K562 (cell line): ENCODE measurements around the gene ANKLE1. TPM values are rescaled to one million over a fixed set of nuclear protein-coding genes. Genes with fewer than 3 reads are reported as not detected.
A peak's percentile ranks its signal among the peaks of the same experiment; 100 is the strongest.

Experiments
- CREM ChIP-seq: IDR thresholded peaks from 2 replicates; pipeline ENCODE4 v1.6.1; 2014; ENCODE audit warnings: antibody characterized with exemption, low read depth
- ERF ChIP-seq: fragments of 450-650 bp; formaldehyde crosslinking; IDR thresholded peaks from 2 replicates; pipeline ENCODE4 v1.4.0; 2020; ENCODE audit warnings: mild to moderate bottlenecking, mixed read lengths
- GABPA ChIP-seq: fragments of 200-800 bp; sonication (Bioruptor generic); conservative IDR thresholded peaks from 2 replicates; pipeline ENCODE4 v1.6.1; 2016; ENCODE audit warnings: low read depth, missing genetic modification characterization, missing compliant biosample characterization
- GATA2 ChIP-seq: sonication (generic); formaldehyde crosslinking; IDR thresholded peaks from 2 replicates; pipeline ENCODE4 v1.4.0; 2020; ENCODE audit warnings: mild to moderate bottlenecking, missing genetic modification reagents
- GATAD2B ChIP-seq: fragments of 450-650 bp; IDR thresholded peaks from 2 replicates; pipeline ENCODE4 v1.6.1; 2017; ENCODE audit warnings: mild to moderate bottlenecking, borderline replicate concordance
- HDAC8 ChIP-seq: fragments of 450-650 bp; IDR thresholded peaks from 2 replicates; pipeline ENCODE4 v1.6.1; 2016; ENCODE audit warnings: mild to moderate bottlenecking, missing genetic modification characterization, moderate library complexity, missing compliant biosample characterization
- HES1 ChIP-seq: fragments of 450-650 bp; IDR thresholded peaks from 2 replicates; pipeline ENCODE4 v1.6.1; 2016; ENCODE audit warnings: low read depth, mild to moderate bottlenecking, moderate library complexity
- NFE2L1 ChIP-seq: fragments of 450-650 bp; IDR thresholded peaks from 2 replicates; pipeline ENCODE4 v1.6.1; 2016; ENCODE audit warnings: missing genetic modification characterization, low read depth, mild to moderate bottlenecking, missing compliant biosample characterization, moderate library complexity, borderline replicate concordance
- NFIC ChIP-seq: fragments of 450-650 bp; IDR thresholded peaks from 2 replicates; pipeline ENCODE4 v1.6.1; 2017; ENCODE audit warnings: mild to moderate bottlenecking, inconsistent platforms
- NRF1 ChIP-seq, 2 experiments: fragments of 450-650 bp; IDR thresholded peaks in 1 of 2; conservative IDR thresholded peaks in 1 of 2; 2 replicates each; pipeline ENCODE4 v1.6.1; 2014; ENCODE audit warnings: mild to moderate bottlenecking in 2 of 2
- RBM39 ChIP-seq: fragments of 200-400 bp; formaldehyde crosslinking; optimal IDR thresholded peaks from 2 replicates; pipeline ENCODE3; 2018; ENCODE audit warnings: low read depth, low read length
- SAFB ChIP-seq: fragments of 200-400 bp; formaldehyde crosslinking; IDR thresholded peaks from 2 replicates; pipeline ENCODE4 v1.6.1; 2017; ENCODE audit warnings: low read depth, low read length, borderline replicate concordance
- SMARCA5 ChIP-seq: fragments of 450-650 bp; IDR thresholded peaks from 2 replicates; pipeline ENCODE4 v1.6.1; 2016
- TEAD2 ChIP-seq: fragments of 450-650 bp; IDR thresholded peaks from 2 replicates; pipeline ENCODE4 v1.6.1; 2016; ENCODE audit warnings: missing genetic modification characterization, control low read depth, missing compliant biosample characterization
- TEAD4 ChIP-seq, 2 experiments: sonication (generic) in 1 of 2; formaldehyde crosslinking in 1 of 2; IDR thresholded peaks; 2 replicates each; pipeline versions ENCODE4 v1.6.1 to v1.8.0; 2012 to 2022; ENCODE audit warnings: borderline replicate concordance in 1 of 2, inconsistent platforms in 1 of 2, low read length in 1 of 2, mild to moderate bottlenecking in 1 of 2, missing genetic modification reagents in 1 of 2
- ZNF282 ChIP-seq: sonication (generic); formaldehyde crosslinking; IDR thresholded peaks from 2 replicates; pipeline ENCODE4 v1.8.1; 2023; ENCODE audit warnings: missing genetic modification reagents
- polyA plus RNA-seq, 8 experiments: library from polyadenylated mRNA; depleted of rRNA in 4 of 8; stranded (reverse) in 5 of 8; unstranded in 3 of 8; fragments of >200 nt; fragmentation: Nextera tagmentation in 2 of 8; fragmentation: Illumina TruSeq in 1 of 8; extraction: Ambion mirVana in 2 of 8; extraction: Trizol in 1 of 8; gene quantifications; 2 replicates each; pipeline versions ENCODE4 v1.2.1 to v1.2.3, GENCODE V29; 2011 to 2014; ENCODE audit warnings: inconsistent platforms in 1 of 8, missing spikeins in 1 of 8
- total RNA-seq, 7 experiments: library from RNA; depleted of rRNA in 6 of 7; stranded (reverse); fragments of >200 nt in 6 of 7; fragmentation: Illumina TruSeq in 2 of 7; extraction: Trizol in 2 of 7; gene quantifications; 2 replicates each; pipeline versions ENCODE4 v1.2.1 to v1.2.3, GENCODE V29; 2011 to 2021; ENCODE audit warnings: low replicate concordance in 1 of 7
- TF ChIP-seq, protein P1 (sequence below): fragments of 450-650 bp; IDR thresholded peaks from 2 replicates; pipeline ENCODE4 v1.6.1; 2014; ENCODE audit warnings: low read depth, mild to moderate bottlenecking, moderate library complexity, borderline replicate concordance
- TF ChIP-seq, protein P2 (sequence below), 2 experiments: fragments of 450-650 bp; formaldehyde crosslinking in 1 of 2; IDR thresholded peaks; 2 replicates each; pipeline versions ENCODE4 v1.4.0 to v1.6.1; 2014 to 2020; ENCODE audit warnings: mild to moderate bottlenecking in 2 of 2, borderline replicate concordance in 1 of 2, low read depth in 1 of 2

Gene ANKLE1
- total and polyA plus RNA-seq, 9 of the 15 experiments (the other 6 are each of a cell fraction or from before 2014, with no cell fraction given): 0.63 to 9.2 (median 2.9) TPM

- TF ChIP-seq HES1 (no peak), ERF (0 out of 2 replicates have a peak, but pooled peaks have one; percentile 68), TEAD2 (tag) (no peak), TEAD4 (IDR thresholded peaks at IDR 0.05; ENCODE audit: low read length) (no peak), TEAD4 (CRISPR knock-in tag; IDR thresholded peaks at IDR 0.05; ENCODE audit: borderline replicate concordance) (peak; percentile 53; the same call in 1 of the 2 replicates), NFE2L1 (tag) (no peak), NFIC (peak; percentile 16; the same call in 1 of the 2 replicates), HDAC8 (tag) (peak; percentile 83), GABPA (tag) (no peak), SMARCA5 (no peak), GATAD2B (peak; percentile 98), ZNF282 (peak; percentile 34; the same call in 1 of the 2 replicates), NRF1 (conservative IDR thresholded peaks at IDR 0.05 in 1 of 2, IDR thresholded peaks at IDR 0.05 in 1 of 2) (peak; percentile 81 to 83; a peak in 3 of 4 replicates), CREM (peak; percentile 36; the same call in 1 of the 2 replicates), GATA2 (CRISPR knock-in tag) (no peak), RBM39 (no peak), SAFB (peak; percentile 93)
- TF ChIP-seq, protein P1, sequence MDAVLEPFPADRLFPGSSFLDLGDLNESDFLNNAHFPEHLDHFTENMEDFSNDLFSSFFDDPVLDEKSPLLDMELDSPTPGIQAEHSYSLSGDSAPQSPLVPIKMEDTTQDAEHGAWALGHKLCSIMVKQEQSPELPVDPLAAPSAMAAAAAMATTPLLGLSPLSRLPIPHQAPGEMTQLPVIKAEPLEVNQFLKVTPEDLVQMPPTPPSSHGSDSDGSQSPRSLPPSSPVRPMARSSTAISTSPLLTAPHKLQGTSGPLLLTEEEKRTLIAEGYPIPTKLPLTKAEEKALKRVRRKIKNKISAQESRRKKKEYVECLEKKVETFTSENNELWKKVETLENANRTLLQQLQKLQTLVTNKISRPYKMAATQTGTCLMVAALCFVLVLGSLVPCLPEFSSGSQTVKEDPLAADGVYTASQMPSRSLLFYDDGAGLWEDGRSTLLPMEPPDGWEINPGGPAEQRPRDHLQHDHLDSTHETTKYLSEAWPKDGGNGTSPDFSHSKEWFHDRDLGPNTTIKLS: peak; percentile 79
- TF ChIP-seq, protein P2, sequence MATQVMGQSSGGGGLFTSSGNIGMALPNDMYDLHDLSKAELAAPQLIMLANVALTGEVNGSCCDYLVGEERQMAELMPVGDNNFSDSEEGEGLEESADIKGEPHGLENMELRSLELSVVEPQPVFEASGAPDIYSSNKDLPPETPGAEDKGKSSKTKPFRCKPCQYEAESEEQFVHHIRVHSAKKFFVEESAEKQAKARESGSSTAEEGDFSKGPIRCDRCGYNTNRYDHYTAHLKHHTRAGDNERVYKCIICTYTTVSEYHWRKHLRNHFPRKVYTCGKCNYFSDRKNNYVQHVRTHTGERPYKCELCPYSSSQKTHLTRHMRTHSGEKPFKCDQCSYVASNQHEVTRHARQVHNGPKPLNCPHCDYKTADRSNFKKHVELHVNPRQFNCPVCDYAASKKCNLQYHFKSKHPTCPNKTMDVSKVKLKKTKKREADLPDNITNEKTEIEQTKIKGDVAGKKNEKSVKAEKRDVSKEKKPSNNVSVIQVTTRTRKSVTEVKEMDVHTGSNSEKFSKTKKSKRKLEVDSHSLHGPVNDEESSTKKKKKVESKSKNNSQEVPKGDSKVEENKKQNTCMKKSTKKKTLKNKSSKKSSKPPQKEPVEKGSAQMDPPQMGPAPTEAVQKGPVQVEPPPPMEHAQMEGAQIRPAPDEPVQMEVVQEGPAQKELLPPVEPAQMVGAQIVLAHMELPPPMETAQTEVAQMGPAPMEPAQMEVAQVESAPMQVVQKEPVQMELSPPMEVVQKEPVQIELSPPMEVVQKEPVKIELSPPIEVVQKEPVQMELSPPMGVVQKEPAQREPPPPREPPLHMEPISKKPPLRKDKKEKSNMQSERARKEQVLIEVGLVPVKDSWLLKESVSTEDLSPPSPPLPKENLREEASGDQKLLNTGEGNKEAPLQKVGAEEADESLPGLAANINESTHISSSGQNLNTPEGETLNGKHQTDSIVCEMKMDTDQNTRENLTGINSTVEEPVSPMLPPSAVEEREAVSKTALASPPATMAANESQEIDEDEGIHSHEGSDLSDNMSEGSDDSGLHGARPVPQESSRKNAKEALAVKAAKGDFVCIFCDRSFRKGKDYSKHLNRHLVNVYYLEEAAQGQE (IDR thresholded peaks at IDR 0.05; ENCODE audit: borderline replicate concordance): peak; percentile 83
- TF ChIP-seq, protein P2 (CRISPR knock-in tag; IDR thresholded peaks at IDR 0.05; ENCODE audit: low read depth): peak; percentile 51; the same call in 1 of the 2 replicates
Measured at GRCh38 chr19:17235300-17235970, 46.3 kb upstream of the ANKLE1 start (continued).
